ENCODE results near the gene SPACA7. TPM values are rescaled to one million over a fixed set of nuclear protein-coding genes. Genes with fewer than 3 reads are reported as not detected.

Gene SPACA7
- total RNA-seq, 1 experiment from 2014 or later, result not detected

GRCh38 chr13:112346173-112346898 is 29.8 kb upstream of the SPACA7 start:
- H2AFZ ChIP-seq (ENCODE audit: low read depth, low read length, poor library complexity, severe bottlenecking), result peak overlapping the region; percentile 40
- ChIA-PET POLR2A (no interaction called here), RAD21 (ENCODE audit: low non-redundant PET in 1 of 2, low total read pairs in 2 of 2, uncharacterized antibody in 2 of 2, unreplicated experiment in 2 of 2) (no interaction called here), CTCF (interaction anchor here (1.2 kb wide), 1 partner anchor 12 kb away, joined by 3 read pairs; no protein-coding TSS in a partner anchor)
- no peaks in the 10 kb centered on the region for H3K9me2 ChIP-seq (ENCODE audit: insufficient read depth)
- no peaks in the 10 kb centered on the region for H4K20me1 ChIP-seq (ENCODE audit: insufficient read depth)
- H3K4me3 ChIP-seq (replicated peaks in 1 of 2; ENCODE audit: low read depth in 1 of 2, low read length in 2 of 2), result no peak overlapping the region
- H3K4me1 ChIP-seq (ENCODE audit: control insufficient read depth in 1 of 2, insufficient read depth in 2 of 2, low read length in 2 of 2), result peaks cover 0 to 6% of the 10 kb centered on the region in 2 experiments; a peak in 3 of 4 replicates
- H3K79me2 ChIP-seq (ENCODE audit: insufficient read depth, low read length), result no peaks in the 10 kb centered on the region
- H3K36me3 ChIP-seq (ENCODE audit: control insufficient read depth in 1 of 2, insufficient read depth in 2 of 2, low read length in 2 of 2), result no peaks in the 10 kb centered on the region
- intact Hi-C loops (cut with micrococcal nuclease), result no loop called here
- no peak overlapping the region for H3K9ac ChIP-seq (ENCODE audit: low read length)
- peak; percentile 18 for DNase-seq (ENCODE audit: low read depth, low spot score)
- H3K27ac ChIP-seq (ENCODE audit: low read depth, low read length), result no peak overlapping the region
- TF ChIP-seq SRF (IDR thresholded peaks at IDR 0.05; ENCODE audit: low read depth) (no peak), CBX3 (IDR thresholded peaks at IDR 0.05; ENCODE audit: low read depth) (no peak), CTCF (IDR thresholded peaks at IDR 0.05 in 2 of 3, conservative IDR thresholded peaks at IDR 0.05 in 1 of 3; ENCODE audit: borderline replicate concordance in 1 of 3, insufficient read depth in 1 of 3, low read depth in 2 of 3, low read length in 2 of 3) (peak in 2 of 3 experiments; percentile 14 to 25; a peak in 2 of 6 replicates), EZH2 (IDR thresholded peaks at IDR 0.05) (0 out of 2 replicates have a peak, but pooled peaks have one; percentile 51)
- ATAC-seq, result peak; percentile 93
- peaks cover 57% of the 10 kb centered on the region for H3K27me3 ChIP-seq (ENCODE audit: insufficient read depth, low read length)
- no peaks in the 10 kb centered on the region for H3K9me3 ChIP-seq (ENCODE audit: control insufficient read depth in 1 of 2, insufficient read depth in 1 of 2, low read depth in 1 of 2, low read length in 2 of 2)
- H3K4me2 ChIP-seq (ENCODE audit: low read length), result peak overlapping the region; percentile 26; the same call in 1 of the 2 replicates
- no TSS peak for BruUV-seq (replicated peaks)

GRCh38 chr13:112346899-112347229 is 29.3 kb upstream of the SPACA7 start:
- Histone ChIP-seq H4K20me1 (ENCODE audit: insufficient read depth) (no peaks in the 10 kb centered on the region), H3K4me3 (replicated peaks in 1 of 2; ENCODE audit: low read depth in 1 of 2, low read length in 2 of 2) (no peak overlapping the region), H3K27ac (ENCODE audit: low read depth, low read length) (no peak overlapping the region), H3K4me1 (ENCODE audit: control insufficient read depth in 1 of 2, insufficient read depth in 2 of 2, low read length in 2 of 2) (peaks cover 0 to 6% of the 10 kb centered on the region in 2 experiments; a peak in 3 of 4 replicates), H3K9me3 (ENCODE audit: control insufficient read depth in 1 of 2, insufficient read depth in 1 of 2, low read depth in 1 of 2, low read length in 2 of 2) (no peaks in the 10 kb centered on the region), H3K9me2 (ENCODE audit: insufficient read depth) (no peaks in the 10 kb centered on the region), H2AFZ (ENCODE audit: low read depth, low read length, poor library complexity, severe bottlenecking) (no peak overlapping the region), H3K9ac (ENCODE audit: low read length) (no peak overlapping the region), H3K27me3 (ENCODE audit: insufficient read depth, low read length) (peaks cover 58% of the 10 kb centered on the region), H3K79me2 (ENCODE audit: insufficient read depth, low read length) (no peaks in the 10 kb centered on the region), H3K36me3 (ENCODE audit: control insufficient read depth in 1 of 2, insufficient read depth in 2 of 2, low read length in 2 of 2) (no peaks in the 10 kb centered on the region), H3K4me2 (ENCODE audit: low read length) (no peak overlapping the region)
- ChIA-PET POLR2A (no interaction called here), RAD21 (ENCODE audit: low non-redundant PET in 1 of 2, low total read pairs in 2 of 2, uncharacterized antibody in 2 of 2, unreplicated experiment in 2 of 2) (no interaction called here), CTCF (interaction anchor here (1.2 kb wide), 1 partner anchor 13 kb away, joined by 3 read pairs; no protein-coding TSS in a partner anchor)
- BruUV-seq (replicated peaks), result no TSS peak
- TF ChIP-seq CBX3 (IDR thresholded peaks at IDR 0.05; ENCODE audit: low read depth), result no peak
- no peak for TF ChIP-seq TCF7L2 (IDR thresholded peaks at IDR 0.05; ENCODE audit: borderline replicate concordance, extremely low read depth, insufficient read depth, insufficient read length)
- no peak for TF ChIP-seq EGR1 (IDR thresholded peaks at IDR 0.05; ENCODE audit: low read depth)
- TF ChIP-seq JUND (IDR thresholded peaks at IDR 0.05), result no peak
- TF ChIP-seq EZH2phosphoT487 (IDR thresholded peaks at IDR 0.05; ENCODE audit: borderline replicate concordance), result 0 out of 2 replicates have a peak, but pooled peaks have one; percentile 27
- no peak for TF ChIP-seq POLR2A (IDR thresholded peaks at IDR 0.05; ENCODE audit: borderline replicate concordance, extremely low read depth, insufficient read depth, insufficient read length)
- intact Hi-C loops (cut with micrococcal nuclease), result no loop called here
- no peak for DNase-seq (ENCODE audit: low read depth, low spot score)
- no peak for ATAC-seq

Measured in HCT116 (cell line).